COR-L47 (cell line): Measurements from ENCODE around the gene APCDD1L.

Experiments
- DNase-seq: peaks from one replicate; lab custom pipeline; 2025; lab: John Stamatoyannopoulos, UW

Gene APCDD1L

DNA sequence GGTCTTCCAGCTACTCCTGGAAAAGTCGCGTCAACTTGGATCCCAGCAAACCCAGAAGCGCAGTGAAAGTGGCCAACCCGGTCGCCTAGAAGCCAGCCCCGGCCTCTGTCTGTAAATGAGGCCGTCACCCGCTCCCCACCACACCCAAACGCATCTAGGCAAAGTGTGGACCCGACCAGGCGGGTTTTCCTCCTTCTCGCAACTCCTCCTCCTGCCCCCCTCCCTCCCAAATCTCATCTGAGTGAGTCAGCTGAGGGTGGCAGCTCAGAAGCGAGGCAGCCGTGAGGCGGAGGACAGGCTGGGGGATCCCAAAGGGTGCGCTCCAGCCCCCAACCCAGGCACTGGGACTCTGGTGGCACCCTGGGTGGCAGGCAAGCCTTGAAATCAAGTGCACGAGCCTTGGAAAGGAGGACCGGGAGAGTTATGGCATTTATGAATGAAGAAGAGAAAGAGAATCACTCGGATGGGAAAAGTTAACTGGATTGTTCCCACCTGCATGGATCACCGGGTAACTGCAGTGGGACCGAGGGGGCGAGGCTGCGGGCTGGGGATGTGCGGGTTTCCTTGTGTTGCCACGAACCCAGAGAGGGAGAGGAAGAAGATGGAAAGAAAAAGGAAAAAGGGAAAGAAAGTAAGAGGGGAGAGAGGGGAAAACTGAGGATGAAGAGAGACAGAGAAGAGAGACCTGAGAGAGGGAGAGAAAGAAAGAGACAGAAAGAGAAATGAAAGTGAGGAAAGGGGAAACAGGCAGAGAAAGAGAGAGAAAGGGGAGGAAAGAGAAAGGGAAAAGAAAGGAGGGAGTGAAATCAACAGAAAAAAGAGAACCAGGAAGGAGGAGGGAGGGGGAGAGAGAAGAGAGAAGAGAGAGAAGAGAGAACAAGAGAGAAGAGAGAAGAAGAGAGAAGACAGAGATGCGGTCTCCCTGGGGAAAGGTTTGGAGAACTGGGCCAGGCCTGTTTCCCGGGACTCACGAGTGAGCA is at the start of gene APCDD1L:
APCDD1L (minus strand) TSS at position 167 of the 980 bp plus-strand sequence. CDS start 692 bp downstream, outside the sequence.
- DNase-seq, result no peak

DNA sequence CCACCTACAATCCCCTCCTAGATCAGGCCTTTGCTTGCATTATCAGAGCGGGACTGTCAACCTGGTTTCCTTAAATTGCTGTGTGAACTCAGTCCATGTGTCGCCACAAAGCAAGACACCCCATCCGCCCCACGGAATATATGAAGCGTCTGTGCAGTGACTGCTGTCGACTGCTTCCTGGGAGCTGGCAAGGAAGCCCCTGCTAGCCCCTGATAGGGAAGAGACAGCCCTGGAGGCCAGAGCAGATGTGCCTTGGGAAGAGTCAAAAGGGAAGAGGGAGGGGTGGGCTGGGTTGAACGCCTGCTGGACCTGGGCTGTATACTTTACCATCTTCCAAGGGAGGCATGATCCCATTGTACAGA is 44.1 kb upstream of the APCDD1L start:
- DNase-seq, result no peak

DNA sequence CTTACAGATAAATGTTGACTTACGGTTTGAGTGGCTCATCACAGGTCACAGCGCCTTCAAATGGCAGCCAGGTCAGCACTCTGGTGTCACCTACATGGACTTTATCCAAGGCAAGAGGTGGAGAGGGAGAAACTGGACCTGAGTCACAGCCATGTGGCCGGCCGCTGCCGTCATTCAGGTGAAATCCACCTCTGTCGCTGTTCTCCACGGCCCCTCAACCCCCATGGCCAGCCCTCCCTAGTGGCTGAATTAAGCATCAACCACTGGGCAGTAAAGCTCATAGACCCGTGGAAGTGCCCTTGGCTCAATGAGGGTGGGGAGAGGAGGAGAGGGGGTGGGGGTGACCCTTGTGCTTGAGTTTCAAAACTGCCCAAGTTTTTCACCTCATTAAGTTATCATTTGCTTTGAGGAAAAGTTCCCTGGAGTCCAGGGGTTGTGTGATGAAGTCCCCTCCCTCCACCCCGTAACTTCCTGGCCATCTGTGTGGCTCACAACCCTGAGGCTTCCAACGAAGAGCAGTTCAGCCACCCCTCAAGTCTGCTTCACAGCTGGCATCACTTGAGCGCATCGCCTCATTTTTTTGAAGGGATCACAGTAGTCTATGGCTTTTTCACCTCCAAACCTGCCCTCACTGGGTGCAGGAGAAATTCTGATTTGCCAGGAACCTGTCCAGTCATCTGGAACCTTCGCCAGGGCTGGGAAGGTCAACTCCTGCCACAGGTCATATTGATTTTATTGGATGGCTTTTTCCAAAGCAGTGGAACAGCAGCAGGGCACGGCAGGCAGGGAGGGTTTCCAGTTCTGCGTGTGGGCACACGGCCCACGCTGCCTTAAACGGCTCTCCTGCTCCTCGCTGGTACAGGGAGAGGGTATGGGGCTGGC is 43.5 kb upstream of the APCDD1L start:
- no peak for DNase-seq

DNA sequence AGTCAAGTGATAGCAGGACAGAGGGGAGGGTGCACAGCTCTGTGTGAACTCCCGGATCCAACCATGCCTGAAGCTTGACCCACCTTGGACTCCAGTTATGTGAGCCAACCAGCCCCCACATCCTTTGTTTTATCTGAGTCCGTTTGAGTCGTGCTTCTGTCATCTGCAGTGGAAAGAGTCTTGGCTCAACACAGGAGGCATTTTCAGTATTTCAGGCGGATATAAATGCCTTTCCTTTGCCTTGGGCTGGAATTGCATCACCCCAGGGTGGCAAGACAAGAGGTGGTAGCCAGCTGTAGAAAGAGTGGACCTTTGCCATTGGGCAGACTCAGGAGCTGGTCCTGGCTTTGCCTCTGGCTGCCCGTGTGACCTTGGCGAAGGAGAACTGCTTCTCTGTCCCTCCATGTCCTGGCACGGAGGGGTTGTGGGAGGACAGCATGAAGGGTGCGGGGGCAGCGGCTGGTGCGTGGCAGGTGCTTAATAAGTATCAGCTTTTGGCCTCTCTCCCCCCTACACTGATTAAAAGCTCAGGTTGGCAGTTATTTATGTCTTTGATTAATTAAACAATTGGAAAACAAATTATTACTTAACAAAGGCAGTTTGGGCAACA is 42.6 kb upstream of the APCDD1L start:
- DNase-seq, result no peak

DNA sequence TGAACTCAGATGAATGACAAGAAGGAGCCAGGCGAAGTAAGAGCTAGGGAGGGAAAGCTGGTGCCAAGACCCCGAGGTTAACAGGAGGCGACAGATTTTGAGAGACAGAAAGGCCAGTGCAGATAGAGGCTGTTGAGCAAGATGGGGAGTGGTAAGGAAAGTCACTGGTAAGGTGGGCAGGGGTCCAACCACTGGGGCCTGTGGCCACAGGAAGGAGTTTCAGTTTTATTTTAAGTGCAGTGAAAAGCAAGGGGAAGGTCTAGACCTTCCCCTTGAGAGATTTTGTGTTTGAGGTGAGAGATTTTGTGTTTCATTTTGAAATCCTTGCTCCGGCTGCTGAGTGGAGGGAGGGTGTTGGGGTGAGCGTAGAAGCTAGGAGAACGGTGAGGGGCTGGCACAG is 41.8 kb upstream of the APCDD1L start:
- DNase-seq, result no peak

DNA sequence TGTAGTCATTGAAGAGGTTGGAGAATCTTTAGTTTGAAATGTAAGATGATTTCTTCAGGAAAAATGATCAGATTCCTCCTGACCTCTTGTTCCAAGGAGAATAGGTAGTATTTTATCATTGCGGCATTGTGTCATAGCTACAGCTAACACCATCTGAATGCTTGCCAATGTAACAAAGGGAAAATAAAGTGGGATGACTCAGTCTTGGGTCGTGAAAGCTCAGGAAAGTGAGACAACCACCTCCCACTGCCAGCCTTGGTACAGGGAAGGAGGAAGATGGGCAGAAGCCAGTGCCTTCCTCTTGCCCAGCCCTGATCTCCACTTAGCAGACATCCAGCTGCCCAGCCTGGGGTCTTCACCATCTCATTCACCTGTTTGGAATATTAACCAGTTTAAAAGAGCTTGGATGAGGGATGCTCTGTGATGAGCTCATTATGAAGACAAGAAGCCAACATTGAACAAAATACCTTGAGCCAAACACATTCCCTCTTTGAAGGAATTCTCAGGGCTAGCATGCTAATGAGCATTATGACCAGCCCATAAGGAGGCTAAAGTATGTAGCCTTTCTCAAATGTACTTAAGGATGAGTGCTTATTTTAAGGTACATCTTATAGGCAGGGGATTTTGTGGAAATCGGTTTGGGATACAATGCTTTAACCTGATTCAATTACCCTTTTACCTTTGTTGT is 40.0 kb upstream of the APCDD1L start:
- DNase-seq, result no peak

DNA sequence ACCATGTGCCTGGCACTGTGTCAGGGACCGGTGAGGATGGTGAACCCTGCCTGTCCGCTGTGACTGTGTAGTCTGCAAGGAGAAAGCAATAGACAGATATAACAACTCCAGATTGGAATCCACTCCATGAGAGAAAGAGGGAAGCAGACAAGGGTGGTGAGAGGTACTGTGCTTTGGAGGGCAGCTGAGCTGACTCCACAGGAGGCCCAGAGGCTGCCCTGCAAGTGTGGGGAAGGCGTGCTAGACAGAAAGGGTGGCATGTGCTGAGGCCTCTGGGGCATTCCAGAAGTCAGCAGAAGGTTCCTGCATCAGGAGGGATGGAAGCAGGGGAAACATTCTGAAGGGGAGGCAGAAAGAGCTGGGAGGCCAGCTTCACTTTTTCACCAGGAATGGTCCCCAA is 39.3 kb upstream of the APCDD1L start:
- DNase-seq, result no peak

DNA sequence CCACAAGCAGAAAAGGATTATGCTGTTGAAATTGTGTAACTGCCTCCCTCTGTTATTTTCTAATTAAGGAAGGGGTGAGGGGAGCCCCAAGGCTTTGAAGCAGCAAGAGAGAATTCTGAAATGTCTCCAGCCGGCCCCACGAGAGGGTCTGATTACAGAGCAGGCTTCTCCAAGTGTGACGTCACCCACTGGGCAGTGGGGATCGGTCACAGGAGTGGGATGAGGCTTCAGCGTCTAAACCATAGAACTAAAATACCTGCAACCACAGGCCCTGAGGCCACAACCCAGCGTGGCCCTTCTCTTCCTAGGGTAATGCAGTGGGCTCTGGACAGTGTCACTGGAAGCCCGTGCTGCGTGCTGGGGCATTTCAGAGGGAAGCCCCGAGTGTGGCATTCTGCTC is 38.6 kb upstream of the APCDD1L start:
- no peak for DNase-seq

DNA sequence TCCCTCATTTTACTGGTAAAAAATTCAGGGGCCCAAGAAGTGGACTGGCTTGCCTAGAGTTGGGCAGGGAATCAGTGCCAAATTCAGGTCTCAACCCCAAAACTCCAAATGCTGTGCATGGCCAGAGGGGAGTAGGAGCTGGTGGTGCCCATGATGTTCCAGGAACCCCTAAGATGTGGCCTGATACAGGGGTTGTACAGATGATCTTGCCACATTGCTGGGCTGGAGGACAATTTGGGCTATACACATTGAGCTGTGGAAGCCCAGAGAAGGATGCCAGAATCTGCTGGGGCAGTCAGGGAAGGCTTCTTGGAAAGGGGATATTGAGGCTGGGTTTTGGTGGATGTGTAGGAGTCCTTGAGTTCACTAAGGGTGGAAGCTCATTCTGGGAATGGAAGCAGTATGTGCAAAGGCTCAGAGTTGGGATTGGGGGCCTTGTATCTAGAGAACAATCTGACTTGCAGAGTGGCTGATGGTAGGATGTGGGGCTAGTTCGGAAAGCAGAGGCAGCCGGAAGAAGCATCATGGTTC is 38.0 kb upstream of the APCDD1L start:
- no peak for DNase-seq

DNA sequence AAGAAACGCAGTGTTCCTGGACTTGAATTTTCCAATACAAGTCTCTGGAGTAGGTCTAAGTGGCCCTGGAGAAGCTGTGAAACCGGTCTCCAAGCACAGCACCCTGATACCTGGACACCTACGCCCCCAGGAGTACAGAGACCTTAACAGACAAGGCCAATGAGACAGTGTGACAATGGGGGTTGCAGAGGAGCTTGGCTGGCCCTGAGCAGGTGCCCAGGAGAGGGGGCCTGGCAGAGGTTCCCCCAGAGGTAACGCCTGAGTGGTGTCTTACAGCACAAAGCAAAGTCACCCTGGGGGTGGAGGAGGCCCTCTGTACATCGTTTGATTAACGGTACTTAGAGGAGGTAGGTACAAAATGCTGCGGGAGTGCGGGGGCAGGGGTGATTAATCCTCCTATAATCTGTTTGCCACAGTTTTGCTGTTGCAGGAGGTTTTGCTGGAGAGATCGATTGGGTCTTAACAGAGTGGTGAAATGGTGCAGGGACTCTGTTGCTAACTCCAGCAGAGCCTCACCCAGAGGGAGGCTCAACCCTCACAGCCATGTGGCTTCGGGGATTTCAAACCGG is 37.3 kb upstream of the APCDD1L start:
- no peak for DNase-seq

DNA sequence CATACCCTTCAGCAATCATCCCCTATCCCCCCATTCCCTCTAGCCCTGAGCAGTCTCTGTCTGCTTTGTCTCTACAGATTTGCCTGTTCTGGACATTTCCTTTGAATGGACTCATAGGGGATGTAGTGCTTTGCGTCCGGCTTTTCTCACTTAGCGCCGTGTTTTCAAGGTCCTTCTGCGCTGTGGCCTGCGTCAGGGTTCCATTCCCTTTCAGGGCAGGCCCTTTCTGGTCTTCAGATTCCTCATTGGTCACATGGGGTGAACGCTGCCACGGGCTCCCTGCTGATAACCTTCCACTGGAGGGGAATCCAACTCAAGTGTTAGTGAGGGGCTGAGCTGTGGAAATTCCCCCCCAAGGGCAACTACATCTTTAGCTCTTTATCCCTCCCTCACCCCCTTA is 36.4 kb upstream of the APCDD1L start:
- no peak for DNase-seq

DNA sequence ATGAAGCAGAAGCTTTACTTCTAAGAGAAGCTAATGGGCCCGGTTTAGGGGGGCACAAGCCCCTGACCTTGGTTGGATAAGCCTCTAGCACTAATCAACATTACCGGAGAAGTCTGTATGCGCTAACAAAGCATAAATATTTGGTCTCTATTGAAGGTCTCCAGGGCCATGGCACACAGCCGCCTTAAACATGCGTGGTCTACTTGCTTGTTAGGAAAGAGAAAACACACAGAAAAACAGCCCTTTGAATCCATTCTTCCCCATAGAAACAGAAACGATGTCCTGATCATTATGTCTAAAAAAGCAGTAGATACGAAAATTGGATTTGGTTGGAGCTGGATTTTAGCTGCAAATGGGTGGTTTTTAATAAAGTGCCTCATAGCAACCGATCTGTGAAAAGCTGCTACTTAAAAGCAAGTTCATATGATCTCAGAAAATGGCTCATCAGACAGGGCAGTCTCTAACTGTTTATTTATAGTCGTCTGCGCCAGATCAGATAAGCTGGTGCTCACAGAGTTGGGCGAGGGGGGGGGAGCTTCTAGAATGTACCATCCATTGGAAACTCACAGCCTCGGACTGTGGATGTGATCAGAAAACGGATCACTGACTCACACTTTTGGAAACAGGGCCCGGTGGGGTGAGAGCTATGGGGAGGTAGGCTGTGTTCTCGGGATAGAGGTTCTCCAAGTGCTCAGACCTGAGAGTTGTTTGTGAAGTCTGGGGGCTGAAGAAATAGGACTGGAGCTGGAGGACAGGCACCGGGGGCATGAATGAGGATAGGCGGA is 35.3 kb upstream of the APCDD1L start:
- DNase-seq, result peak; percentile 8

DNA sequence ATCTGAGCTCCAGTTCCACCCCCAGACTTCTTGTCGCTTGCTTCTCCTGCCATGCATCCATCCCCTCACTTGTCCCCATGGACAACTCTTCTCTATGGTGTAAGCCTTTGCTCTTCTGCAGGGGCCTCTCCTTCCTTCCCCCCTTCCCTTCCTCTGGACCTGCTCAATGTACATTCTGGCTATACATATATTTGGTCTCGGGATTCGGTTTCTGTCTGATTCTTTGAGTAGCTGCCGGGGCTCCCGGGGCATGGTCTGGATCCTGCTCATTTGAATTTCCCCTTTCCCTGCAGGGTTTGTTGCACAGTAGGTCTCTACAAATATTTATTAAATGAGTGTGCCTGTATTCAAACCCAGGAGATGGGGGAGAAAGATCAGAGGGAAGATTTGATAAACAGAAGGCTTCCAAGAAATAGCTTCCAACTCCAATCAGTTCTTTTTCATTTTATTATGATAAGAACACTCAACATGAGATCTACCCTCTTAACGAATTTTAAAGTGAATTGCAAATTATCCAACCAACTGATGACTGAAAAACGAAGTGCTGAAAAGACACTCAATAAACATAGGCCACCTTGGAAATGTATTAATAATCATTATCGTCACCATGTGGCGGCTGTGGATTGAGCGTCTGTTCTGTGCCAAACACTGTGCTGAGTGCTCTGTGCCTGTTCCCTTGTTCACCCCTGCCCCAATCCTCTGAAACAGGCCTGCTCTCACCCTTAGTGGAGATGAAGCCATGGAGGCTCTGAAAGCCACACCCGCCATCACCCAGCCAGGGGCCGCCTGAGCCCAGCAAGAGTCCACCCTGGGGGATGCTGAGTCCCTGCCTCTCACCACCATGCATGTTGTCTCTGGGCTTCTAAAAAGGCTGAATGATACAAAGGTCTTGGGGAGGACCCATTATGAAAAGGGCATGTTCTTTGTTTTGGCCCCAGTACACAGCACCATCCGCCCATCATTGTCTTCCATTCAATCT is 34.3 kb upstream of the APCDD1L start:
- no peak for DNase-seq

DNA sequence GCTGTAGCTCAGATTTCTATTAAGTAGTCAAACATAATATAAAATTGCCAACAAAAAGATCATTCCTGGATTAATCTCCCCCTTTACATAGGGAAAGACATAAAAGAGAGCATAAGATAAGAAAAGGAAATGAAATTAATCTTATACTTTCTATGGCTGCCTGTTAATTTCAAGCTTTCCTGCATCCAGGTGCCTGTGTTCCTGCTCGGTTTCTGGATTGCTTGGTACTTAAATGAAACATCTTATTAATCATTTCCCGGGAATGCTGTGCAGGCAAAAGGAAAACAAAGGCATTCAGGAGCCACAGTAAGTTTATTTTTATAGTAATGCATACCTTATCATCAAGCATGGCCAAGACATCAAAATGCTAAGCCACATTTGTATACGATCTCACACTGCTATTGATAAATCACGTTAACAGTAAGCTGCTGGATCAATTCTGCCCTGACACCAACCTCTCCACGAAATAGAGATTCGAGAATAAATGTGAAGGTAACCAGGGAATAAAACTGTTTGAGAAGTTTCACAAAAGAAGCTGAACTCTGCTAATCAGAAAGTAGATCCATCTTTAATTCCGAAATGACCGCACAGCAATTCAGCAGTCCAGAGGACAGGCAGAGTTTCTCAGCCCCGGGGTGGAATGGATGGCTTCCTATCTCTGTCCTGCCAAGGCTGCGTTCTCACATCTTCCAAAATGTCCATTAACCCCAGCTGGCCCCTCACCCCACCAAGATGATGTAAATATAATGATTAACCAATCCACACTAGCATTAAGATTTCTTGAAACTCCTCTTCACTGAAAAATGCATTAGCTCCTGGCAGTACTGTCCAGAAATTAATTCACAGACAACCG is 32.6 kb upstream of the APCDD1L start:
- no peak for DNase-seq

DNA sequence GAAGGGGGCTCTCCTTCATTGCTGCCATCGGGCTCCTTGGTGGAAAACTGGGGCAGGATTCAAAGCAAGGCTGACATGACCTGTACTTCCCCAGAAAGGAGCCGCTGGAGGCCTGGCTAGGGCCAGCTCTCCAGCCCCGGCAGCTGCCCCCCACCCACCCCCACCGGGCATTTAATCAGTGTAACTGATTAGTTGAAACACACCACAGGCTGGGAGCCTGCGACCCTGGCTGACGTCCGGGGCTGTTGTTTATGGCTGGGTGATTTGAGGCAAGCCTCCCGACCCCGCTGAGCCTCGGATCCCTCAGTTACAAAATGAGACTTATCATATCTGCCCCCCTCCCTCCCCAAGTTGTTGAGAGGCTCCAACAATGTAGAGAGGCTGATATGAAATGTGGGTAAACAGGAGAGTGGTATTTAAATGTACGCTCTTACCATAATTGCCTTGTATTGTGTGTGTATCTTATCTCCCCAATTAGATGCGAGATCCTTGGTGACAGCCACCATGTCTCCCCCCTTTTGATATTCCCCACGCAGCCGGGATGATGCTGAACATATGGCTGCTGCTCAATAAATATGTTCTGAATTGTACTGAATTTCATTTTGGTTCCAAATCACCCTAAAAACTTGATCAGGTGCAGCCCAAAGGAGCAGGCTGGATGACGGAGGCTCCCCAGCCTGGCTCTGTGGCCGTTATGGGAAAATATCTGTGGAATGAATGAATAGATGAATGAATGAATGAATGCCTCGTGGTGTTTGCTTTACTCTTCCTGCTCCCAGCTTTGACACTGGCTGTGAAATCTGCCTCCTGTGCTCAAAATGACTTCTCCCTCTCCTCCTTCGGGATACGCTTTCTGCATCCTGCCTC is 31.8 kb upstream of the APCDD1L start:
- DNase-seq, result no peak

DNA sequence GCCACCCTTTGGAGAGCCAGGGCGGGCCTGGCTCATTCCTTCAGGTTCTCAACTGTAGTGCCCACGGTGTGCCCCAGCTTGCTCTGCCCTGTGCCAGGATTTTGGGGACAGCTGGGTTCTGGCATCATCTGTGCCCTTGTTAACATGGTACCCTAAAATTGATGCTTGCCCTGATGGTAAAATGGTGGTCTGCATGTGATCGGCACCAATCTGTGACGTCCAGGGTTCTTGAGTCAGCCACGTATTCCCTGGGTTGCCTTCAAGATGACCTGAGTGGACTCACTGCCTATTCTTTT is 31.2 kb upstream of the APCDD1L start:
- DNase-seq, result no peak
